Epithelial cell of alveolus of lung (primary cell): ENCODE measurements around the gene RAB36. TPM values are rescaled to one million over a fixed set of nuclear protein-coding genes. Genes with fewer than 3 reads are reported as not detected.

ENCODE experiments used
- total RNA-seq: library from RNA; depleted of rRNA; stranded (reverse); fragments of >200 nt; gene quantifications from 2 replicates; pipeline ENCODE4 v1.2.1, GENCODE V29; 2015

The RAB36 gene, protein sequence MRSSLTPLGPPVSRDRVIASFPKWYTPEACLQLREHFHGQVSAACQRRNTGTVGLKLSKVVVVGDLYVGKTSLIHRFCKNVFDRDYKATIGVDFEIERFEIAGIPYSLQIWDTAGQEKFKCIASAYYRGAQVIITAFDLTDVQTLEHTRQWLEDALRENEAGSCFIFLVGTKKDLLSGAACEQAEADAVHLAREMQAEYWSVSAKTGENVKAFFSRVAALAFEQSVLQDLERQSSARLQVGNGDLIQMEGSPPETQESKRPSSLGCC
- 3.2 and 5.9 TPM in 2 replicates for total RNA-seq

GRCh38 chr22:23144932-23145877 is at the start of gene RAB36:
RAB36 (plus strand) TSS chr22:23145477; CDS start chr22:23146617, 1,140 bp downstream.

GRCh38 chr22:23180301-23180892 is 35.1 kb downstream of the RAB36 start, which contains the start of gene BCR:
BCR (plus strand) TSS chr22:23180509; CDS start chr22:23180961, 452 bp downstream.

Other genes starting within 250 kb of the RAB36 start
- 0.52 and 1.2 TPM in 2 replicates for gene GNAZ, start 75.0 kb upstream of the RAB36 start, total RNA-seq
- gene RSPH14, start 3.5 kb upstream of the RAB36 start, total RNA-seq: 0.39 TPM in 1 of 2 replicates, not detected in the other
- 26.1 and 47.5 TPM in 2 replicates for gene BCR, start 35.0 kb downstream of the RAB36 start, total RNA-seq